ENCODE results near the gene MTCL1.

The MTCL1 gene

DNA sequence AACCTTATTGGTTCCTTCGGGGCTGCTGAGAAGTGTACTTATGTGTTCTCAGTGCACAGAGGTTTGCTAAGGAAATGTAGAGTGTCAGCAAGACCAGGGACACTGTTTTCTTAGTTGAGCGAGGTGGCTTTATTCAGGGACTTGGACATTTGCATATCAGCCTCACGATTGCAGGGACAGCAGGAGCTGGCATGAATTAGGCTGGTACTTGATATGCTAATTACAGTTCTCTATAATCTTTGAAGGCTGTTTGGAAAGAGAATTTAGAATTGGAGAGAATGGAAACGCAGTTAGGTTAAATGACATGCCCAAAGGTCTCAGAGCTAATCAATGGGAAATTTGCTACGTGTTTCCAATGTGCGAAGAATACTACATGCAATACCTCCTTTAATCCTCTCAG, 18.7 kb upstream of the MTCL1 start:
- no peak for DNase-seq (ENCODE audit: low read depth in 1 of 2, low spot score in 1 of 2)

DNA sequence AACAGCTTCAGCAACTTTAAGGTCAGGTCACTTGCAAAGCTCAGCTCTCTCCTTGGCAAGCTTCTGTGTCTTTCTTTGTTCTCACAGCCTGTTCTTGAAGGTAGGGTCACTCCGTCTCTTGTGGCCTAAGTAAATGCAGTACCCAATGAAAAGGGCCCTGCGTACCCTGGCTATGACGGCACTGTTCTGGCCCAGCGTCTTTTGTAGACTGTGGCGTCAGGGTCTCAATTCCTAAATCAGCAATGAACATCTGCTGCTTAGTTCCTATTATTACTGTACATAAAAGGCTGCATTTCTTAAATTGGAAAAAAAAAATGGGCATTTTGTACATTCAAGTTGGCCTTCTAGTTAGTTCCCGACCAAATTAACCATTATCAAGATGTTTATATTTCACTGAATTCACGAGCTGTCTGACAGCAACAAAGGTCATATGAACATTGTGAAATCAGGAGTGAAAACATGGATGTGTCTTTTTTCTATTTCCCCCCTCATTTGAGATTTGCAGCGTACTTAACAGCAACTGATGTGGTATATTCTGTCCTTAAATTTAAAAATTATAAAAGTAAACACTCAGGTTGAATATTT, 17.0 kb upstream of the MTCL1 start:
- no peak for DNase-seq (ENCODE audit: low read depth in 1 of 2, low spot score in 1 of 2)

GRCh38 chr18:8688816-8689215, 16.5 kb upstream of the MTCL1 start:
- no peak for DNase-seq (ENCODE audit: low read depth in 1 of 2, low spot score in 1 of 2)

GRCh38 chr18:8689517-8689916, 15.8 kb upstream of the MTCL1 start:
- DNase-seq (ENCODE audit: low read depth in 1 of 2, low spot score in 1 of 2): no peak

GRCh38 chr18:8694891-8695290, 10.5 kb upstream of the MTCL1 start:
- no peak for DNase-seq (ENCODE audit: low read depth in 1 of 2, low spot score in 1 of 2)

DNA sequence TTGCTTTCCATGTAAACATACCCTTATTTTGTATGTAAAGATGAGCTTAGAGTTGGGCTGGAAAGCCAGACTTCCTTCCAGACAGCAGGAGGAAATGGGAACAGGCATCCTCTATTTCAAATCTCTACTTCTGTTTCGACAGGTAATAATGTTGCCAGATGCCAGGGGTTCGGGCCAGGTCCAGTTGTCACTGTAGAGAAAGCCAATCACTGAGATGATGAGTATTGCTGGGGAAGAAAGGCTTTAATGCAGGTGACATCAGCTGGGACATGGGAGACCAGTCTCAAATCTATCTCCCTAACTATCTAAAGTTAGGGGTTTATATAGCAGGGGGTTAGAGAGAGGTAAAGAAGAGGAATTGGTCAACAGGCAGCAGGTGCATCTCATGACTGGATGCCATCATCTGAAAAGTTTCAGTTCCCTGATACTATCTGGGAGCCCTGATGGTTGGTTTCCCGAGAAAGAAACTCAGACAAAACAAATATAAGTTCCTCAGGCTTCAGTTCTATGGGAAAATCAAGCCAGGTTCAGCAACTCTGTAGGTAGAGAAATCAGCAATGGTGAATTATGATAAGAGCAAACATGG, 9.3 kb upstream of the MTCL1 start:
- no peak for DNase-seq (ENCODE audit: low read depth in 1 of 2, low spot score in 1 of 2)

- DNase-seq (ENCODE audit: low read depth in 1 of 2, low spot score in 1 of 2): peak; percentile 63 to 64
Observed at GRCh38 chr18:8696749-8697211, 8.6 kb upstream of the MTCL1 start.

- no peak for DNase-seq (ENCODE audit: low read depth in 1 of 2, low spot score in 1 of 2)
Observed at GRCh38 chr18:8699126-8699525, 6.2 kb upstream of the MTCL1 start.

DNA sequence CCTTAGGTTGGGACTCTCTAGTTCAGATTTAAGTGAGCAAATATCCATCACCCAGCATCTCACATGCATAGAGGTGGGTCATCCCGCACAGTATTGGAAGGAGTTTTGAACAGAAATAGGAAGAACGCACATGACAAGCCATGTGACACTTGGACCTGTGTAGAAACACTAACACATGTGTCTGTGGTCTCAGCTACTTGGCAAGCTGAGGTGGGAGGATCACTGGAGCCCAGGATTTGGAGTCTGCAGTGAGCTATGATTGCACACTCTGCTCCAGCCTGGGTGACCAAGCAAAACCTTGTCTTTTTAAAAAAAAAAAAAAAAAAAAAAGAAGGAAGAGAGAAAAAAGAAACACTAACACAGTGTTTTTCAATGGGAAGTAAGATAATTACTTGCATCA, 5.4 kb upstream of the MTCL1 start:
- DNase-seq (ENCODE audit: low read depth in 1 of 2, low spot score in 1 of 2): no peak

GRCh38 chr18:8701546-8702118, 3.7 kb upstream of the MTCL1 start:
- no peak for DNase-seq (ENCODE audit: low read depth in 1 of 2, low spot score in 1 of 2)

DNA sequence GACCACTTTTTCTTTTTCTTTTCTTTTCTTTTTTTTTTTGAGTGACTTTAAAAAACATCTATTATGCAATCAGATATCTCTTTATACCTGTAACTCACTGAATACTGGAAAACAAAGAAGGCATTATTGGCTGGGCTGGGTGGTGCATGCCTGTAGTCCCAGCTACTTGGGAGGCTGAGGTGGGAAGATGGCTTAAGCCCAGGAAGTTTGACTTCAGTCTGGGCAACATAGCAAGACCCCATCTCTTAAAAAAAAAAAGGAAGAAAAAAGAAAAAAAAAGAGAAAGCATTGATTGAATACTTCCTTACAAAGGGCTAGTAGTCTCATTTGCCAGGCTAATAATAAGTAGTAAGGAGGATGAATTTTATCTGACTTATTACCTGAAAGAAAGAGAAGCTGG, 2.7 kb upstream of the MTCL1 start:
- DNase-seq (ENCODE audit: low read depth in 1 of 2, low spot score in 1 of 2): no peak

- DNase-seq (ENCODE audit: low read depth in 1 of 2, low spot score in 1 of 2): no peak
Observed at GRCh38 chr18:8703092-8703709, 2.2 kb upstream of the MTCL1 start.

DNA sequence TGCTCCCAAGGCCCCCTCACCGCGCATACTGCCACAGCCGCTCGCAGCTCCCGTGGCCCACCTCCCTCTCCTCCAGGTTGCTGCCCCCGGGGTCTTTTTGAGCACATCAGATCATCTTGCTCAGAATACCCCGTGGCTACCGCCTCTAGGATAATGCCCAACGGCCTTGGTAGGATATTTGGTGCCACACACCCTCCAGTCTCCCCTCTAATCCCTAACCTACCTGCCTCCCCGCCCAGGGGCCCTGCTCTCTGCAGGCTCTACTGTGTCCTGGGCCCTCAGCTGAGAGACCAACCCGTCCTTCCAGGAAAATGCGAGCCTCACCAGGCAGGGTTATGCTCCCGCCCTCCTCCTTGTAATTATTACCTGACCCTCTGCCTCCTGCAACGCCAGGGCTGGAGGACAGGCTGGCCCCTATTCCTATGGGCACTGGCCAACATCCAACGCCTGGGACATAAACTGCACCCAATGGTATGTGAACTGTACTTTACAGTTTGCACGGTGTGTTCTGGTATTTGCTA, 1.5 kb upstream of the MTCL1 start:
- no peak for DNase-seq (ENCODE audit: low read depth in 1 of 2, low spot score in 1 of 2)

GRCh38 chr18:8704361-8705237, 757 bp upstream of the MTCL1 start:
- peak; percentile 63 to 76 for DNase-seq (ENCODE audit: low read depth in 1 of 2, low spot score in 1 of 2)

DNA sequence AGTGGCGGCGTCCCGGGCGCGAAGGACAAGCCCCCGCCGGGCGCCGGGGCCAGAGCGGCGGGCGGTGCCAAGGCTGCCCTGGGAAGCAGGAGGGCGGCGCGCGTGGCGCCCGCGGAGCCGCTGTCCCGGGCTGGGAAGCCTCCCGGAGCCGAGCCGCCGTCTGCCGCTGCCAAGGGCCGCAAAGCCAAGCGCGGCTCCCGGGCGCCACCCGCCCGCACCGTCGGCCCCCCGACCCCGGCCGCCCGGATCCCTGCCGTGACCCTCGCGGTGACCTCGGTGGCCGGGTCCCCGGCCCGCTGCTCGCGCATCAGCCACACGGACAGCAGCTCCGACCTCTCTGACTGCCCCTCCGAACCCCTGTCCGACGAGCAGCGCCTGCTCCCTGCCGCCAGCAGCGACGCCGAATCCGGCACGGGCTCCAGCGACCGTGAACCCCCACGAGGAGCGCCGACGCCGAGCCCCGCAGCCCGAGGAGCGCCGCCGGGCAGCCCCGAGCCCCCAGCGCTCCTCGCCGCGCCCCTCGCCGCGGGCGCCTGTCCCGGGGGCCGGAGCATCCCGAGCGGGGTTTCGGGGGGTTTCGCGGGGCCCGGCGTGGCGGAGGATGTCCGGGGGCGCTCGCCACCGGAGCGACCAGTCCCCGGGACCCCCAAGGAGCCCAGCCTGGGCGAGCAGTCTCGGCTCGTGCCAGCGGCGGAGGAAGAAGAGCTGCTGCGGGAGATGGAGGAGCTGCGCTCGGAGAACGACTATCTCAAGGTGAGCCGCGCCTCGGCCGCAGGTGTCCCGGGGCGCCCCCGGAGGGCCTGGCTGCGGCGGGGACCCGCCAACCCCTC, 820 bp downstream of the MTCL1 start:
- DNase-seq (ENCODE audit: low read depth in 1 of 2, low spot score in 1 of 2): no peak

DNA sequence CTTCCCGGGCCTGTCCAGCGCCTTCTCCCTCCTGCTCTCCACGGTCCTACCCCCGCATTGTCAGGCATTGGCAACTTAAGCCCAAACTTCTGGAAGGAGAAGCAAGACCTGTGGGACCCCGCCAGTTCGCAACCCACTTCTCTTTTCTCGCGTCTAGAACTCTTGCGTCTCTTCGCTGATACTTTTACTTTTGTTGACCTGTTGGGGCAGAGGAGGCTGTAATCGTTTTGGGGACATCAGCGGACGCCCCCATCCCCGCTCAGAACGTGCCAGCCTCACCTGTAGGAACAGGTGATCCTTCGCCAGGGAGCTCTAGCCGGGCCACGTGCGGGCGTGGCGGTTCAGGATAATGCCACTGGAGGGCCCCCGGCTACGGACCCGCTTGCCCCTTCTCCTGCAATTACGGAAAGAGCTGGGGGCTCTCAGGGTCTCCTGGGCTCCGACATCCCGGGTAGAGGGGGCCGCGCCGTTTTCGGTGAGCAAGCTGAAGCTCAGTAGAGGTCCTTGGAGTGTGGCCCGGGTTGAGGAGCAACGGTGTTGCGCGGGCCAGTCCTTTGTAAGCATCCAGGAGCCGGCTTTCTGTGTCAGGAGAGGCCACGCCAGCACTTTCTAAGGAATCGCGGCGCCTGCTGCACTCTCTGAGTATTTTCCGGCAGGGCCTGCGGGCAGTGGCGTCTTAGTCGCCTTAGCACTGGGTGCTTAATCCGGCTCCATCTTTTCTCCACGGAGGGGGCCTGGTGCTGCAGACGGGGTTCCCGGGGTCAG, 1.6 kb downstream of the MTCL1 start:
- no peak for DNase-seq (ENCODE audit: low read depth in 1 of 2, low spot score in 1 of 2)

DNA sequence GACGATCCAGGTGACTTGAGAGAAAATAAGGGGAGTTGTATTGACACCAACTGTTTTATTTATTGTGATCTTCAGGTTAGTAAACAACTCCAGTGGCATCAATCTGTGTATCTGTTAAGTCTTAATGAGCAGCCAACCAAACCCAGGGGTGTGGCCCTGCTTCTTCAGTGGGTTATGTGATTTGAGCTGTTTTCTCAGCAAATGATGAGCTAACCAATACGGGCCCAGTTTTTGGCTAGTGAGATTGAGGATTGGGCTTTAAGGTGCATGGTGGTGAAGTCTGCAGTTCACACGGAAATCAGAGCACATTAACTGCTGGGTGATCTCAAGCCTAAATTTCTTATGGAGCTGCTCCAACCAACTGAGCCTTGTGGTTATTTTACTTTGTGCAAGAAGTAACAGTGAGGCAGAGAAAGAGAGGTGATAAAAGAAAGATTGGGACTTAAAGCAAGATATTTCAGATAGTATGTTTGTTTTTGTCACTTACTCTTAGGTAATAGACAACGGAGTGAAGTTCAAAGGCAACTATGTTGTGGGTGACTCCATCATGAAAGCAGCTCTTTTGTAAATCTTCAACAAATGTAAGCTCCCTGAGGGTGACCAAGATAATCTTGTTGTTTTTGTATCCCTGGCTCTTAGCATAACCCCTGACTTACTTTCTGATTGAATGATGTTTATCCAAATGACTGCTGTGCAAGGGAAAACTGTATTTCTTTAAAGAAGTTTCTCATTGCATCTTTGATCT, 2.4 kb downstream of the MTCL1 start:
- no peak for DNase-seq (ENCODE audit: low read depth in 1 of 2, low spot score in 1 of 2)

DNA sequence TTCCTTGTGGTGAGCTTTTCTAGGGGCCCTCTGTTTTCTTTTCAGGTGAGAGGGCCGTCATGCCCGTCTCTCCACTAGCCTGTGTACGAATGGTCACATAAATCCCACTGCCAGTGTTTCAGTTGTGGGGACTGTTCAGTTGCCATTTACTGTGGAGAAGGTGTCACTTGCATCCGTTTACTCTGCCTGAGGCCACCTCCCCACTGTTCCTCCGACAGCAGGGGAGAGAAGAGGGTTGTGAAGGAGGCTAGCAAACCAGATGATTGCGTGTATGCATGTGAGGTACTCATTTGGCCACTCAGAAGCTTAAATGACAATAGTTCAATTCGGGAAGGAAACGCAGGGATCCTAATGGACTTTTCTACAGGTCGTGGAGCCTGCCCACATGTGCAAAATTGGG, 3.3 kb downstream of the MTCL1 start:
- no peak for DNase-seq (ENCODE audit: low read depth in 1 of 2, low spot score in 1 of 2)

All from activated T-helper 1 cell treated with anti-CD3 and anti-CD28 coated beads, Interleukin-2, amount 50 U/mL, for 16 hours (primary cell).